MM.1S (cell line): ENCODE measurements around the gene ZYX.

Source experiments
- EZH2 ChIP-seq: fragments of 300-600 bp; sonication (generic); optimal IDR thresholded peaks from 2 replicates; pipeline ENCODE3; 2017; ENCODE audit warnings: low read depth, mild to moderate bottlenecking, antibody characterized with exemption, low read length, mixed read lengths
- TF ChIP-seq, protein P1 (sequence below): fragments of 300-600 bp; sonication (generic); IDR thresholded peaks from 2 replicates; pipeline ENCODE4 v1.5.1; 2016; ENCODE audit warnings: antibody characterized with exemption, low read length, mixed read lengths

DNA sequence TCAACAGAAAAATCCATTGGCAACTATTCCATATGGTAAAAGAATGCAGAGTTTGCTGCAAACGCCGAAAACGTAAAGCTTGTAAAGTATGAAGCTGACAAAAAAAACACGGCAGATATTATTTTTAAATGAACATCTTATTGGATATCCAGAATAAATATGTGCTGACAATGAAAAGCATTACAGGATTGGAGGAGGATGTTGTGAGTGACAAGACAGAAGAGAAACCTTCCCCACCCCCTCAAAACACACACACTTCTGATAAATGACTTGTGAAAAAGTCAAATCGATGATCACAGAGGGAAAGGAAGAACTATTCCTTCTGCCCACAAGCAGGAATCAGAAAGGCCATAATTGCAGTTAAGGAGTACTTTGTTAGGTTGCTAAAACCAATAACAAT, 33.2 kb upstream of the ZYX start:
- TF ChIP-seq, protein P1, sequence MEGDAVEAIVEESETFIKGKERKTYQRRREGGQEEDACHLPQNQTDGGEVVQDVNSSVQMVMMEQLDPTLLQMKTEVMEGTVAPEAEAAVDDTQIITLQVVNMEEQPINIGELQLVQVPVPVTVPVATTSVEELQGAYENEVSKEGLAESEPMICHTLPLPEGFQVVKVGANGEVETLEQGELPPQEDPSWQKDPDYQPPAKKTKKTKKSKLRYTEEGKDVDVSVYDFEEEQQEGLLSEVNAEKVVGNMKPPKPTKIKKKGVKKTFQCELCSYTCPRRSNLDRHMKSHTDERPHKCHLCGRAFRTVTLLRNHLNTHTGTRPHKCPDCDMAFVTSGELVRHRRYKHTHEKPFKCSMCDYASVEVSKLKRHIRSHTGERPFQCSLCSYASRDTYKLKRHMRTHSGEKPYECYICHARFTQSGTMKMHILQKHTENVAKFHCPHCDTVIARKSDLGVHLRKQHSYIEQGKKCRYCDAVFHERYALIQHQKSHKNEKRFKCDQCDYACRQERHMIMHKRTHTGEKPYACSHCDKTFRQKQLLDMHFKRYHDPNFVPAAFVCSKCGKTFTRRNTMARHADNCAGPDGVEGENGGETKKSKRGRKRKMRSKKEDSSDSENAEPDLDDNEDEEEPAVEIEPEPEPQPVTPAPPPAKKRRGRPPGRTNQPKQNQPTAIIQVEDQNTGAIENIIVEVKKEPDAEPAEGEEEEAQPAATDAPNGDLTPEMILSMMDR: no peak
- no peak for TF ChIP-seq EZH2
